NB4 (cell line): Measurements from ENCODE around the gene GALNT10.

Experiments used
- POLR2A ChIP-seq: IDR thresholded peaks from 2 replicates; pipeline ENCODE4 v1.6.1; 2011; ENCODE audit warnings: mild to moderate bottlenecking; ENCODE audit not compliant: insufficient read length; ENCODE audit errors: extremely low read depth
- TF ChIP-seq, protein P1 (sequence below): IDR thresholded peaks from one replicate; pipeline ENCODE4 v1.5.1; 2012; ENCODE audit warnings: low read depth, low read length
- TF ChIP-seq, protein P2 (sequence below): IDR thresholded peaks from 2 replicates; pipeline ENCODE4 v1.6.1; 2011; ENCODE audit warnings: low read depth, low read length

DNA sequence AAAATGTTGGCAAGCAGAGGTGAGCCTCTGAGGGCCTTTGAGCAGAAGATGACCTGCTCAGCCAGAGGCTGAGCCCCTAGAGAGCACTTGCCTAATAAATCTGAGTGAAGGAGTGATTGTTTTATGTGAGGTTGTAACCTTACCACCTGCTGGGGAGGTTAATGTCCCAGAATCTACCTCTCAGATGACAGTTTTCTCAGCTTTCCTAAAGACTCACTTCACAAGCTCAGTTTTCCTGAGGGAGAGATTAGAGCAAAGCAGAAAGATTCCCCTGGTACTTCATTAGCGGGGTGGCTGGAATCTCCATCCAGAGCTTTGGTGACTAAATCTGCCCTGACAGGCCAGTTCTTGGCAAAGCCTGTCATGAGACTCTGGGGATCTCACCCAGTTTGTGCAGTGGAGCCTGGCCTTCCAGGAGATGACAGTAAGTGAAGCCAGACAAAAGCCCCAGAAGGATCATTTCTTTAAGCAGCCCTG, 48.8 kb upstream of the GALNT10 start:
- TF ChIP-seq POLR2A = no peak
- TF ChIP-seq, protein P1, sequence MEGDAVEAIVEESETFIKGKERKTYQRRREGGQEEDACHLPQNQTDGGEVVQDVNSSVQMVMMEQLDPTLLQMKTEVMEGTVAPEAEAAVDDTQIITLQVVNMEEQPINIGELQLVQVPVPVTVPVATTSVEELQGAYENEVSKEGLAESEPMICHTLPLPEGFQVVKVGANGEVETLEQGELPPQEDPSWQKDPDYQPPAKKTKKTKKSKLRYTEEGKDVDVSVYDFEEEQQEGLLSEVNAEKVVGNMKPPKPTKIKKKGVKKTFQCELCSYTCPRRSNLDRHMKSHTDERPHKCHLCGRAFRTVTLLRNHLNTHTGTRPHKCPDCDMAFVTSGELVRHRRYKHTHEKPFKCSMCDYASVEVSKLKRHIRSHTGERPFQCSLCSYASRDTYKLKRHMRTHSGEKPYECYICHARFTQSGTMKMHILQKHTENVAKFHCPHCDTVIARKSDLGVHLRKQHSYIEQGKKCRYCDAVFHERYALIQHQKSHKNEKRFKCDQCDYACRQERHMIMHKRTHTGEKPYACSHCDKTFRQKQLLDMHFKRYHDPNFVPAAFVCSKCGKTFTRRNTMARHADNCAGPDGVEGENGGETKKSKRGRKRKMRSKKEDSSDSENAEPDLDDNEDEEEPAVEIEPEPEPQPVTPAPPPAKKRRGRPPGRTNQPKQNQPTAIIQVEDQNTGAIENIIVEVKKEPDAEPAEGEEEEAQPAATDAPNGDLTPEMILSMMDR = no peak
- TF ChIP-seq, protein P2, sequence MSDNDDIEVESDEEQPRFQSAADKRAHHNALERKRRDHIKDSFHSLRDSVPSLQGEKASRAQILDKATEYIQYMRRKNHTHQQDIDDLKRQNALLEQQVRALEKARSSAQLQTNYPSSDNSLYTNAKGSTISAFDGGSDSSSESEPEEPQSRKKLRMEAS = no peak
